ENCODE data around the gene ANKRD52.
"Not testable (repeated sequence)": the region's sequence is repeated elsewhere in the genome, so short reads cannot be mapped to it uniquely, and the experiment has no call there.

The ANKRD52 gene

DNA sequence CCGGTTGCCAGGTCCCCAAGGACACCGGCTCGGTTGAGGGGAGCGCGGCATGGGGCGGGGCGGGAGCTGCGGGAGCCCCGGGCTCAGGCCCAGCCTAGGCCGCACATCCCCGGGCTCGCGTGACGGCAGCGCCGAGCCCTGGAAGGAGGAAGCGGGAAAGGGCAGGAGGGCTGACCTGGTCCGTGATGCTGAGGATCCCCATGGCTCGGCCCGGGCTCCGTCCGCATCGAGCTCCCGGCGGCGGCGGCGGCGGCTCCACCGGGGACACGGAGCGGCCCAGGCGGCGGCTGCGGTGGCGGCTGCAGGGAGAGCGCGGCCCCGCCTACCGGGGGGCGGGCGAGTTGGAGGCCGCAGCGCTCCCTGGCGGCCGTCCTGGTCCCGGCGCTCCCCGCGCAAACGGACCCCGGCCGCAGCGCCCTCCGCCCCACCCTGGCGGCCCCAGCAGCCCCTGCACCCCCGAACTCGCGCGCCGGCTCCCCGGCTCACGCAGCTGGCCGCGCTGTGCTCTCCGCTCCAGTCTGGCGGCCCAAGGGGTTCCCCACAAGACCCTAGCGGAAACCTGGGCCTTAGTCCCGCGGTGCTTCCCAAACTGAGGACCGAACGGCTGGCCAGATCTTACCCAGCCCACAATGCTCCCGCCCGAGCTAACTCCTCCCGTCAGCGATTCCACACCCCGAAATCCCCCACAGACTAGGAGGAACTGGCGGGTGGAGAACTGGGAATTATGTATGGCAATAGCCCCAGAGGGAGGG lies at the start of gene ANKRD52:
TSS of gene ANKRD52 (minus strand) at position 317 of the 752 bp plus-strand sequence. CDS start at position 202, 115 bp downstream.
- peak; percentile 44 to 65 for DNase-seq (ENCODE audit: low read depth in 2 of 2)

GRCh38 chr12:56307221-56307965 lies 49.2 kb upstream of the ANKRD52 start:
- no peak for DNase-seq (ENCODE audit: low read depth in 2 of 2)

- DNase-seq (ENCODE audit: low read depth in 2 of 2) = no peak
These were observed 46.8 kb upstream of the ANKRD52 start for GRCh38 chr12:56304872-56305590.

DNA sequence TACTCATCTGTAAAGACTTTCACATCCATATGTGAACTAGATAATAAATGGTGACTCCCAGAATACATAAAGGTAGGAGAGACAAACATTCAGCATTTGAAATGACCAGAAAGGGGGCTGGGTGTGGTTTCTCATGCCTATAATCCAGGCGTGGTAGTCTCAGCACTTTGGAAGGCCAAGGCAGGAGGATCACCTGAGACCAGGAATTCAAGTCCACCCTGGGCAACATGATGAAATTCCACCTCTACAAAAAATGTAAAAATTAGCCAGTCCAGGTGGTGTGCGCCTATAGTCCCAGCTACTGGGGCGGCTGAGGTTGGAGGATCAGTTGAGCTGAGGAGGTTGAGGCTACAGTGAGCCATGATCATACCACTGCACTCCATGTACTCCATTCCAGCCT lies 46.1 kb upstream of the ANKRD52 start:
- no peak for DNase-seq (ENCODE audit: low read depth in 2 of 2)

GRCh38 chr12:56300644-56301464 lies 42.7 kb upstream of the ANKRD52 start:
- no peak for DNase-seq (ENCODE audit: low read depth in 2 of 2)

DNA sequence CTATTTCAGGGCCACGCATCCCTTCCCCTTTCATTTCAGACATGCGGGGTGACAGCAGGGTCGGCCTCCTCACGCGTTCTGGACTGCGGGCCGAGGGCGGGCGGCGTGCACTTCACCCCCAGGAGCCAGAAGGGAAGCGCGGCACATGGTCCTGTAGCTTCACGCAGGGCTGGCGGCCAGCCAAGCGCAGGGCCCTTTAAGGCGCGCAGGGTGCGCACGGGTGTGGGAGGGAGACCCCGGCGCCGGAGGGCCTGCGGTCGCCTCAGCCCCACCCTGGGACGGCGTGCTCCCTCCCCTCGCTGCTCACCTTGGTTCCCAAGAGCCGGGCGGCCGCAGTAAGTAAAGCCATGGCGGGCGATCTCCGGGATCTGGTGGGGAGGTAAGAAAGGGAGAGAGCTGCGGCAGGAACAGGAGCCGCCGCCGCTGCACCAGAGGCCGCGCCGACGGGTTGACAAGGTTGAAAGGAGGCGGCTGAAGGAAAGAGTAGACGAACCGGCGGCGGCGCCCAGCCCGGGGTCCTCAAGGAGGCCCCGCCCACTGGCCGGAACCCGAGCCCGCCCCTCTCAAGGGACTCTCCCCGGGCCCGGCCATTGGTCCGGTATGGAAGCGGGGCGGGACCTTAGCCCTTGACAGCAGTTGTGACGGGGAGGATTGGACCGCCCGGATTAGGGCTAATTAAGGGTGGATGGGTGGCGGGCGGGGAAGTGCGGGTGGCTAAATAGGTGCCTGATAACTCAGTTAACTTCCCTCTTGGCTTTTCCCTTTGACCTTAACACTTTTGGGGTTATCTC lies 41.9 kb upstream of the ANKRD52 start, which contains the start of gene CS:
TSS of gene CS (minus strand) at position 478 of the 791 bp plus-strand sequence. CDS start at position 349, 129 bp downstream.
- DNase-seq (ENCODE audit: low read depth in 2 of 2) = peak; percentile 96 to 98

- DNase-seq (ENCODE audit: low read depth in 2 of 2) = no peak
These were observed 41.2 kb upstream of the ANKRD52 start for GRCh38 chr12:56299308-56299852.

GRCh38 chr12:56298828-56299227 lies 40.6 kb upstream of the ANKRD52 start:
- DNase-seq (ENCODE audit: low read depth in 2 of 2) = no peak

GRCh38 chr12:56297400-56297799 lies 39.2 kb upstream of the ANKRD52 start:
- DNase-seq (ENCODE audit: low read depth in 2 of 2) = no peak

GRCh38 chr12:56296295-56296694 lies 38.1 kb upstream of the ANKRD52 start:
- no peak for DNase-seq (ENCODE audit: low read depth in 2 of 2)

DNA sequence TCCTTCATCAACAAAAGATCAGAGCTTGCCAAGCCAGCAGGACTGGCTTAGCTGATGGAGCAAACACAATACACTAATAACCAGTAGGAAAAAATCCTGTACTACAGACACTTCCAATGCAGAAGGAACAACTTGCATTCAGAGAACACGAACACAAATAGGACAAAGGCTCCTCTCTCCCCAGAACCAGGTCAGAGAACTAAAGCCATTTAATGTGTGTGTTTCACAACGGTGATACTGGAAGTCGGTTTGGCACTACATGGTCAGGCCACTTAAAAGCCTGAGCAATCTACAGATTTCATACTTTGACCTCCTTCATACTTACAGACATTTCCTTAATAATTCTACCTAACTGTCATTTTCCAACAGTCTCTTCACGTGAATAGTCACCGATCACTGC lies 35.6 kb upstream of the ANKRD52 start:
- DNase-seq (ENCODE audit: low read depth in 2 of 2) = no peak

DNA sequence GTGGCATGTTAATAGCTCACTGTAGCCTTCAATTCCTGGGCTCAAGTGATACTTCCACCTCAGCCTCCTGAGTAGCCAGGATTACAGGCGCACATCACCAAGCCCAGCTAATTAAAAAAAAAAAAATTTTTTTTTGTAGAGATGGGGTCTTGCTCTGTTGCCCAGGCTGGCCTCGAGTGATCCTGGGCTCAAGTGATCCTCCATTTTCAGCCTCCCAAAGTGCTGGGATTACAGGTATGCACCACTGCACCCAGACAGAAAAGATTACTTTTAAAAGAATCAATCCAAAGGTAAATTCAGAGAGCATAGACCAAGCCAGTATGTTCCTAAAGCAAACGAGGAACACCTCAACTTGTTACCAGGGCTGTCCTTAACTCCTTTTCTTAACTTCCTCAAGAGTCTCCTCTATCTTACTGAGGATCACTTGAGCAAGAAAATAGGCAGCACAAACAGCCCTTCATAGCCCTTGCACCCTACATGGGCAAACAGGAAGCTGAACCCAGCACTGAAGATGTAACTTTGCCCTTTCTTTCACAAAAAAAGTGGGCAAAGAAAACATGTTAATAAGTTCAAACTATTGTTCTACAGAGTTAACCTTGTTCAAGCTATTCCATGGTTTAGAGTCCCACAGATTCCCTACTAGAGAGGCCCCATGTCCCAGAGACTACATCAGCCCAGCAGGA lies 30.7 kb upstream of the ANKRD52 start:
- DNase-seq (ENCODE audit: low read depth in 2 of 2) = no peak

- no peak for DNase-seq (ENCODE audit: low read depth in 2 of 2)
These were observed 28.1 kb upstream of the ANKRD52 start for GRCh38 chr12:56286044-56286830.

DNA sequence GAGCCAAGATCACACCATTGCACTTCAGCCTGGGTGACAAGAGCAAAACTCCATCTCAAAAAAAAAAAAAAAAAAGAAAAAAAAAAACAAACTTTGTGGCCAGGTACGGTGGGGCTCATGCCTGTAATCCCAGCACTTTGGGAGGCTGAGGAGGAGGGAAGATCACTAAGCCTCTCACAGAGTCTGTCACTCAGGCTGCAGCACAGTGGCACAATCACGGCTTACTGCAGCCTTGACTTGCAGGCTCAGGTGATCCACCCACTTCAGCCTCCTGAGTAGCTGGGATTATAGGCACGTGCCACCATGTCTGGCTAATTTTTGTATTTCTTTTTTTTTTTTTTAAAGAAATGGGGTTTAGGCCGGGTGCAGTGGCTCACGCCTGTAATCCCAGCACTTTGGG lies 26.1 kb upstream of the ANKRD52 start:
- DNase-seq (ENCODE audit: low read depth in 2 of 2) = not testable (repeated sequence)

GRCh38 chr12:56282579-56282978 lies 24.4 kb upstream of the ANKRD52 start:
- DNase-seq (ENCODE audit: low read depth in 2 of 2) = no peak

- DNase-seq (ENCODE audit: low read depth in 2 of 2) = no peak
These were observed 23.8 kb upstream of the ANKRD52 start for GRCh38 chr12:56282030-56282429.

DNA sequence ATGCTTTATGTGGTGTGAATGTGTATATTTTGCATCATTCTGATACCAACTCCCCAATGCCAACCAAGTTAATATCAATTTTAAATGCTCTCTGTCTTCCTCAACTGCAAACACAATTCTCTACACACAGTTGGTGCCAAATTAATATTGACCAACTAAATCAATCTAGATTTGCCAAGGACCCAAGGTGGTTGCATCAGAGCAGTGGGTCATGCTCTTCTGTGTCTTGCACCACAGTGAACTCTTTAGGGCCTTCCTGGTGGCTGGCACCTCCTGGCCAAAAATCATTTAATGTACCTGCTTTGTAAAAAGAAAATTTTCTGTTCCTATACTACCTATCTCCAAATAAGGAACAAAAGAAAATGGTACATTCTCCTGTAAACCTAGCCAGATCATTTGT lies 22.7 kb upstream of the ANKRD52 start:
- no peak for DNase-seq (ENCODE audit: low read depth in 2 of 2)

GRCh38 chr12:56278905-56279304 lies 20.7 kb upstream of the ANKRD52 start:
- DNase-seq (ENCODE audit: low read depth in 2 of 2) = no peak

DNA sequence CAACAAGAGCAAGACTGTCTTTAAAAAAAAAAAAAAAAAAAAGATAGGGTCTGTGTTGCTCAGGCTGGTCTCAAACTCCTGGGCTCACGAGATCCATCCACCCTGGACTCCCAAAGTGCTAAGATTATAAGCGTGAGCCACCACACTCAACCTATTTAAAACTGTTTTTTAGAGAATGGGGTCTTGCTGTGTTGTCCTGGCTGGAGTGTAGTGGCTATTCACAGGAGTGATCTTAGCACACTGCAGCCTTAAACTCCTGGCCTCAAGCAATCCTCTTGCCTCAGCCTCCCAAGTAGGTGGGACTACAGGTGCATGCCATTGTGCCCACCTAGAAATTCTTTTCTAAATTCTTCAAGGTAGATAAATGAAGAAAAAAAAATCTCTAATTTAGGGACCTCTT lies 16.1 kb upstream of the ANKRD52 start:
- no peak for DNase-seq (ENCODE audit: low read depth in 2 of 2)
